HL-60 (cell line): ENCODE results near the gene PHACTR3.

Source experiments
- CTCF ChIP-seq: IDR thresholded peaks from one replicate; pipeline ENCODE4 v1.5.1; 2011; ENCODE audit warnings: low read length, control low read depth, inconsistent platforms; ENCODE audit not compliant: insufficient read depth
- POLR2AphosphoS5 ChIP-seq: IDR thresholded peaks from 2 replicates; pipeline ENCODE4 v1.6.1; 2012; ENCODE audit warnings: low read depth

- TF ChIP-seq CTCF: no peak
- TF ChIP-seq POLR2AphosphoS5: no peak
Observed at GRCh38 chr20:59623133-59623532, 18.8 kb downstream of the PHACTR3 start.
